GM18517 (cell line): ENCODE results near the gene PDE9A.

Experiments used
- ATAC-seq: cut with Tn5 transposase; IDR thresholded peaks from one replicate; pipeline ENCODE4 v1.9.1; 2021; ENCODE audit warnings: mild to moderate bottlenecking, moderate library complexity; ENCODE audit not compliant: unreplicated experiment

PDE9A gene

GRCh38 chr21:42655796-42656770 is 2.7 kb downstream of the PDE9A start:
- no peak for ATAC-seq

- no peak for ATAC-seq
Observed at GRCh38 chr21:42656872-42657271, 3.5 kb downstream of the PDE9A start.

- no peak for ATAC-seq
Observed at GRCh38 chr21:42657676-42658319, 4.4 kb downstream of the PDE9A start.

- ATAC-seq, result no peak
Observed at GRCh38 chr21:42658320-42659105, 5.1 kb downstream of the PDE9A start.

GRCh38 chr21:42659416-42660117 is 6.1 kb downstream of the PDE9A start:
- no peak for ATAC-seq

- ATAC-seq, result no peak
Observed at GRCh38 chr21:42660118-42660470, 6.7 kb downstream of the PDE9A start.

GRCh38 chr21:42661688-42662429 is 8.4 kb downstream of the PDE9A start:
- no peak for ATAC-seq

- ATAC-seq, result no peak
Observed at GRCh38 chr21:42662430-42663199, 9.2 kb downstream of the PDE9A start.

- ATAC-seq, result no peak
Observed at GRCh38 chr21:42663200-42663750, 9.9 kb downstream of the PDE9A start.

GRCh38 chr21:42663860-42664535 is 10.6 kb downstream of the PDE9A start:
- no peak for ATAC-seq

GRCh38 chr21:42664614-42665013 is 11.2 kb downstream of the PDE9A start:
- ATAC-seq, result no peak

GRCh38 chr21:42665026-42665425 is 11.6 kb downstream of the PDE9A start:
- ATAC-seq, result no peak

GRCh38 chr21:42665484-42665883 is 12.1 kb downstream of the PDE9A start:
- no peak for ATAC-seq

GRCh38 chr21:42666023-42666747 is 12.8 kb downstream of the PDE9A start:
- no peak for ATAC-seq

GRCh38 chr21:42666925-42667324 is 13.5 kb downstream of the PDE9A start:
- no peak for ATAC-seq

GRCh38 chr21:42668298-42668992 is 15.0 kb downstream of the PDE9A start:
- no peak for ATAC-seq

GRCh38 chr21:42669041-42669440 is 15.6 kb downstream of the PDE9A start:
- no peak for ATAC-seq
